ENCODE measurements around the gene CLN3. TPM values are rescaled to one million over a fixed set of nuclear protein-coding genes. Genes with fewer than 3 reads are reported as not detected.

The CLN3 gene
- total and polyA plus RNA-seq, 2 of the 13 experiments (the other 11 are each of a cell fraction or from before 2014, with no cell fraction given) = 23.4 to 46.8 TPM

- TF ChIP-seq ZNF512B (CRISPR knock-in tag; IDR thresholded peaks at IDR 0.05; ENCODE audit: borderline replicate concordance) (peak; percentile 60; the same call in 1 of the 2 replicates), SAP130 (CRISPR knock-in tag; IDR thresholded peaks at IDR 0.05; ENCODE audit: low read depth) (peak; percentile 67), ZIK1 (CRISPR knock-in tag; IDR thresholded peaks at IDR 0.05; ENCODE audit: borderline replicate concordance, low read depth) (no peak), ATAD3A (CRISPR knock-in tag; IDR thresholded peaks at IDR 0.05) (no peak), ZNF687 (CRISPR knock-in tag; IDR thresholded peaks at IDR 0.05) (peak; percentile 42), DNMT1 (CRISPR knock-in tag; IDR thresholded peaks at IDR 0.05) (no peak), MXI1 (IDR thresholded peaks at IDR 0.05; ENCODE audit: borderline replicate concordance, low read depth, low read length) (no peak), DMTF1 (CRISPR knock-in tag; IDR thresholded peaks at IDR 0.05) (no peak), ZBTB14 (CRISPR knock-in tag; IDR thresholded peaks at IDR 0.05) (0 out of 2 replicates have a peak, but pooled peaks have one; percentile 28), ZNF597 (CRISPR knock-in tag; IDR thresholded peaks at IDR 0.05) (no peak), MBD4 (IDR thresholded peaks at IDR 0.05; ENCODE audit: borderline replicate concordance, low read length) (no peak), CENPT (CRISPR knock-in tag; IDR thresholded peaks at IDR 0.05; ENCODE audit: low read depth) (0 out of 2 replicates have a peak, but pooled peaks have one; percentile 22), CAMTA2 (CRISPR knock-in tag; IDR thresholded peaks at IDR 0.05; ENCODE audit: borderline replicate concordance) (no peak), ZBTB8A (CRISPR knock-in tag; IDR thresholded peaks at IDR 0.05; ENCODE audit: borderline replicate concordance, low read depth) (no peak), ZNF576 (CRISPR knock-in tag; IDR thresholded peaks at IDR 0.05) (no peak), ZNF878 (CRISPR knock-in tag; IDR thresholded peaks at IDR 0.05) (peak; percentile 92), SNAPC2 (CRISPR knock-in tag; IDR thresholded peaks at IDR 0.05) (no peak)
Measured at GRCh38 chr16:28505489-28506137, 13.7 kb upstream of the CLN3 start (continued).

Data from HepG2 (cell line).